ENCODE data around the gene C2orf49. TPM values are rescaled to one million over a fixed set of nuclear protein-coding genes. Genes with fewer than 3 reads are reported as not detected.

C2orf49 gene
- total RNA-seq, 1 donor from 2014 or later = 10.7 TPM

DNA sequence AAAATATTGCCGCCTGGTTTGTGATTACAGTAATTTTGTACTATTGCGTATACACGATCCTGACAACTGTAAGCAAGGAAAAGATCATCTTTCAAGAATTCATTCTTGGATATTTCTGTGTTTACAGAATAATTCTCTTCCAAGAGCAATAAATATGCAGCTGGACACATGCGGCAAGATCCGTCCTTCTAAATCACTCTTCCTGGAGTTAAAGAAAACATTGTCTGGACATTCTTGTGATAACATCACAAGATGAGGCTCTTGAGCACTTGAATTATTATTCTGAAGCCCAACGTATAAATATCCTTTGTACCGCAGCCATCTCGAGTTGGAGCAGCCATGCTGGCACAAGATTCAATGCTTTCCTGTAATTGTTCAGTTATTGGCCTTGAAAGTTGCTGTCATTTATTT, 51.6 kb downstream of the C2orf49 start:
- no peak overlapping the region for H3K4me3 Mint-ChIP-seq (ENCODE audit: unreplicated experiment)
- H3K4me1 Mint-ChIP-seq (ENCODE audit: low read depth, unreplicated experiment) = no peaks in the 10 kb centered on the region
- H3K27me3 Mint-ChIP-seq (ENCODE audit: unreplicated experiment) = no peaks in the 10 kb centered on the region
- TF ChIP-seq, protein P1, sequence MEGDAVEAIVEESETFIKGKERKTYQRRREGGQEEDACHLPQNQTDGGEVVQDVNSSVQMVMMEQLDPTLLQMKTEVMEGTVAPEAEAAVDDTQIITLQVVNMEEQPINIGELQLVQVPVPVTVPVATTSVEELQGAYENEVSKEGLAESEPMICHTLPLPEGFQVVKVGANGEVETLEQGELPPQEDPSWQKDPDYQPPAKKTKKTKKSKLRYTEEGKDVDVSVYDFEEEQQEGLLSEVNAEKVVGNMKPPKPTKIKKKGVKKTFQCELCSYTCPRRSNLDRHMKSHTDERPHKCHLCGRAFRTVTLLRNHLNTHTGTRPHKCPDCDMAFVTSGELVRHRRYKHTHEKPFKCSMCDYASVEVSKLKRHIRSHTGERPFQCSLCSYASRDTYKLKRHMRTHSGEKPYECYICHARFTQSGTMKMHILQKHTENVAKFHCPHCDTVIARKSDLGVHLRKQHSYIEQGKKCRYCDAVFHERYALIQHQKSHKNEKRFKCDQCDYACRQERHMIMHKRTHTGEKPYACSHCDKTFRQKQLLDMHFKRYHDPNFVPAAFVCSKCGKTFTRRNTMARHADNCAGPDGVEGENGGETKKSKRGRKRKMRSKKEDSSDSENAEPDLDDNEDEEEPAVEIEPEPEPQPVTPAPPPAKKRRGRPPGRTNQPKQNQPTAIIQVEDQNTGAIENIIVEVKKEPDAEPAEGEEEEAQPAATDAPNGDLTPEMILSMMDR (IDR thresholded peaks at IDR 0.05; ENCODE audit: partially characterized antibody, unreplicated experiment) = no peak
- H3K9me3 Mint-ChIP-seq (ENCODE audit: unreplicated experiment) = peaks cover 1% of the 10 kb centered on the region
- H3K36me3 Mint-ChIP-seq (ENCODE audit: unreplicated experiment) = no peaks in the 10 kb centered on the region
- no peak overlapping the region for H3K27ac Mint-ChIP-seq (ENCODE audit: unreplicated experiment)
- no peak for DNase-seq

DNA sequence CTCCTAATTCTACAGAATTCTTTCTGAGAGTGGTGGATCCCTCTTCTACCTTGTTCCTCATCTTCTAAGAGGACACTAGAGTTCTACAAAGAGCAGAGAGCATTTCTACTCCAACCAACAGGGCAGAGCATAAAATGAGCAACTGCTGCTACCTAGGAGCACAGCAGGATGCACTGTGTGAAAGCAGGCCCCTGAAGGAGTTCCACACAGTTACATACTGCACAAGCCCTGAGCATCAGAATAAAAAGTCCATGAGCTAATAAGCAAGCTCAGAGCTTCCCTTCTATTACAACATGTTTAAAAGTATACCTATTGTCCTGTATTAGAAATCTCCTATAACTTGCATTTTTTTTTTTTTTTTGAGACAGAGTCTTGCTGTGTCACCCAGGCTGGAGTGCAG, 53.1 kb downstream of the C2orf49 start:
- H3K9me3 Mint-ChIP-seq (ENCODE audit: unreplicated experiment) = peaks cover 1% of the 10 kb centered on the region
- no peaks in the 10 kb centered on the region for H3K4me1 Mint-ChIP-seq (ENCODE audit: low read depth, unreplicated experiment)
- no peaks in the 10 kb centered on the region for H3K36me3 Mint-ChIP-seq (ENCODE audit: unreplicated experiment)
- H3K27me3 Mint-ChIP-seq (ENCODE audit: unreplicated experiment) = no peaks in the 10 kb centered on the region
- TF ChIP-seq, protein P1 (IDR thresholded peaks at IDR 0.05; ENCODE audit: partially characterized antibody, unreplicated experiment) = no peak
- DNase-seq = no peak
- no peak overlapping the region for H3K4me3 Mint-ChIP-seq (ENCODE audit: unreplicated experiment)
- H3K27ac Mint-ChIP-seq (ENCODE audit: unreplicated experiment) = no peak overlapping the region

DNA sequence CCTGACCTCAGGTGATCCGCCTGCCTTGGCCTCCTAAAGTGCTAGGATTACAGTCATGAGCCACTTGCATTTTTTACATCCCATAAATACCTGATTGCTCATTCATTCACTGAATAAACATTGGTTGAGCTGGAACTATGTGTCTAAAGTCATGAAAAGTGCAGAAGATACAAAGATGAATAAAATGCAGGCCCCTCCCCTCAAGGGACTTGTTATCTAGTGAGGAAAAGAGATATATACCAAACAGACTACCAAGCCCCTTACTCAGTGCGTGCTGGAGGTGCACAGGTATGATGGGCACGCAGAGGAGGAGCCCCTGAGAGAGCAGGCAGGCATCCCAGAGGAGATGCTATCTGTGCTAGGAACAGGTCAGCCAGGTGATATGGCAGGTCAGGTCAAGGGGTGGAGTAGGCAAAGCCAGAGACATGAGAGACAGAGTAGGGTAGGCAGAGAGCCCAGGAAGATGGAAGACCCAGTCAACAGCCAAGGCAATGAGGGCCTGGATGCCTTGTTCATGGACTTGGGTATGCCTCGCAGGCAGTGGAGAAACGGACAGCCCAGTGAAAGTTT, 53.8 kb downstream of the C2orf49 start:
- no peaks in the 10 kb centered on the region for H3K27me3 Mint-ChIP-seq (ENCODE audit: unreplicated experiment)
- no peaks in the 10 kb centered on the region for H3K4me1 Mint-ChIP-seq (ENCODE audit: low read depth, unreplicated experiment)
- H3K9me3 Mint-ChIP-seq (ENCODE audit: unreplicated experiment) = peaks cover 1% of the 10 kb centered on the region
- H3K27ac Mint-ChIP-seq (ENCODE audit: unreplicated experiment) = no peak overlapping the region
- H3K4me3 Mint-ChIP-seq (ENCODE audit: unreplicated experiment) = no peak overlapping the region
- no peaks in the 10 kb centered on the region for H3K36me3 Mint-ChIP-seq (ENCODE audit: unreplicated experiment)
- TF ChIP-seq, protein P1 (IDR thresholded peaks at IDR 0.05; ENCODE audit: partially characterized antibody, unreplicated experiment) = no peak
- DNase-seq = no peak

DNA sequence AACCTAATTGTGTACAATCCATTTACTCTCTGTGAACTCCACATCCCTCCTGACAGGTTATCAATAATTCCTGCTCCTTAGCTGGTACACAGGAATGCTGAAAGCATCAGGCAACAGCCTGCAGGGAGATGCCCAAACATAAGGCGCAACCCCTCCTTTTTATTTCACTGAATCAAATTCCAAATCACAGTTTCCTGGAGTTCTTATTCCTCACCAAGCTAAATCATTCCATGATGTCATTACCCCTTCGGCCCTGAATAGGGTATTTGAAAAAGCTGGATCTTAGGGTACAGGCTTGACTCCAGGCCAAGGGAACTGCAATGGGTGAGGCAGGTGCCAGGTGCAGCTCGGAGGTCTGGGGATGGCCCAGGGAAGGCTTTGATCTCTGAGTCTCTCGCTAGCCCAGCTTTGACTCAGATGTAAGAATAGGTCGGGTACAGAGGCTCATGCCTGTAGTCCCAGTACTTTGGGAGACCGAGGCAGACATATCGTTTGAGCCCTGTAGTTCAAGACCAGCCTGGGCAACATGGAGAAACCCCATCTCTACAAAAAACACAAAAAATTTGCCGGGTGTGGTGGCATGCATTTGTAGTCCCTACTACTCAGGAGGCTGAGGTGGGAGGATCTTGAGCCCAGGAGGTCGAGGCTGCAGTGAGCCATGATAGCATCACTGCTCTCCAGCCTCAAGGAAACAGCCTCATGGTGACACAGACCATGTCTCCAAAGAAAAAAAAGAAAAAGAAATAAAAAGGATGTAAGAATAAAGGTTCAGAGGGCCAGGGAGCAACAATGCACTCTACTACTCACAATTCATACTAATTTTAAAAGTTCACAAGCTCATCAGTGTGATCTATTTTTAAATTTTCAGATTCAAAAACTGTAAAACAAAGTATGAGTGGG, 54.7 kb downstream of the C2orf49 start:
- Mint-ChIP-seq H3K4me1 (ENCODE audit: low read depth, unreplicated experiment) (no peaks in the 10 kb centered on the region), H3K27me3 (ENCODE audit: unreplicated experiment) (no peaks in the 10 kb centered on the region)
- DNase-seq = no peak

More for the DNA sequence above, 54.7 kb downstream of the C2orf49 start:
- Mint-ChIP-seq H3K27ac (ENCODE audit: unreplicated experiment) (no peak overlapping the region), H3K9me3 (ENCODE audit: unreplicated experiment) (peaks cover 1% of the 10 kb centered on the region), H3K36me3 (ENCODE audit: unreplicated experiment) (no peaks in the 10 kb centered on the region), H3K4me3 (ENCODE audit: unreplicated experiment) (no peak overlapping the region)
- TF ChIP-seq, protein P1 (IDR thresholded peaks at IDR 0.05; ENCODE audit: partially characterized antibody, unreplicated experiment) = no peak
